HG02981 (cell line): ENCODE results near the gene PAXX.

Experiments used
- ATAC-seq: cut with Tn5 transposase; IDR thresholded peaks from one replicate; pipeline ENCODE4 v1.9.1; 2021; ENCODE audit warnings: mild to moderate bottlenecking, moderate library complexity; ENCODE audit not compliant: unreplicated experiment

PAXX gene

GRCh38 chr9:136964833-136965422, 27.3 kb upstream of the PAXX start:
- no peak for ATAC-seq

- no peak for ATAC-seq
Observed at GRCh38 chr9:136965771-136966484, 26.3 kb upstream of the PAXX start.

- ATAC-seq, result no peak
Observed at GRCh38 chr9:136968333-136969127, 23.7 kb upstream of the PAXX start.

- no peak for ATAC-seq
Observed at GRCh38 chr9:136969150-136969549, 23.1 kb upstream of the PAXX start.

- ATAC-seq, result no peak
Observed at GRCh38 chr9:136969774-136970173, 22.4 kb upstream of the PAXX start.

- no peak for ATAC-seq
Observed at GRCh38 chr9:136970361-136970760, 21.9 kb upstream of the PAXX start.

GRCh38 chr9:136971746-136972145, 20.5 kb upstream of the PAXX start:
- no peak for ATAC-seq

- no peak for ATAC-seq
Observed at GRCh38 chr9:136972335-136972734, 19.9 kb upstream of the PAXX start.

GRCh38 chr9:136972743-136973142, 19.5 kb upstream of the PAXX start:
- no peak for ATAC-seq

- no peak for ATAC-seq
Observed at GRCh38 chr9:136973618-136974617, 18.3 kb upstream of the PAXX start.

GRCh38 chr9:136974817-136975535, 17.2 kb upstream of the PAXX start:
- no peak for ATAC-seq

GRCh38 chr9:136975644-136976043, 16.6 kb upstream of the PAXX start:
- no peak for ATAC-seq

GRCh38 chr9:136977223-136977622, 15.0 kb upstream of the PAXX start, which contains the start of gene PTGDS:
Gene PTGDS (plus strand): TSS chr9:136977504. CDS start chr9:136977579, 75 bp downstream.
- no peak for ATAC-seq

GRCh38 chr9:136977649-136978072, 14.6 kb upstream of the PAXX start:
- ATAC-seq, result no peak

- ATAC-seq, result no peak
Observed at GRCh38 chr9:136978073-136978864, 14.0 kb upstream of the PAXX start.

GRCh38 chr9:136978865-136979544, 13.2 kb upstream of the PAXX start:
- no peak for ATAC-seq

GRCh38 chr9:136979769-136980587, 12.2 kb upstream of the PAXX start:
- ATAC-seq, result no peak
